WI38 (cell line): Measurements from ENCODE around the gene CBFA2T3.
"Not testable (repeated sequence)": the region's sequence is repeated elsewhere in the genome, so short reads cannot be mapped to it uniquely, and the experiment has no call there.

ENCODE experiments used
- H3K4me3 ChIP-seq: 2 replicates; pipeline ENCODE4 v1.5.1; 2011; ENCODE audit warnings: low read depth, mild to moderate bottlenecking, control low read depth, low read length
- CTCF ChIP-seq: IDR thresholded peaks from 2 replicates; pipeline ENCODE4 v1.5.1; 2012; ENCODE audit warnings: low read depth, mild to moderate bottlenecking, control low read depth, low read length

The CBFA2T3 gene

DNA sequence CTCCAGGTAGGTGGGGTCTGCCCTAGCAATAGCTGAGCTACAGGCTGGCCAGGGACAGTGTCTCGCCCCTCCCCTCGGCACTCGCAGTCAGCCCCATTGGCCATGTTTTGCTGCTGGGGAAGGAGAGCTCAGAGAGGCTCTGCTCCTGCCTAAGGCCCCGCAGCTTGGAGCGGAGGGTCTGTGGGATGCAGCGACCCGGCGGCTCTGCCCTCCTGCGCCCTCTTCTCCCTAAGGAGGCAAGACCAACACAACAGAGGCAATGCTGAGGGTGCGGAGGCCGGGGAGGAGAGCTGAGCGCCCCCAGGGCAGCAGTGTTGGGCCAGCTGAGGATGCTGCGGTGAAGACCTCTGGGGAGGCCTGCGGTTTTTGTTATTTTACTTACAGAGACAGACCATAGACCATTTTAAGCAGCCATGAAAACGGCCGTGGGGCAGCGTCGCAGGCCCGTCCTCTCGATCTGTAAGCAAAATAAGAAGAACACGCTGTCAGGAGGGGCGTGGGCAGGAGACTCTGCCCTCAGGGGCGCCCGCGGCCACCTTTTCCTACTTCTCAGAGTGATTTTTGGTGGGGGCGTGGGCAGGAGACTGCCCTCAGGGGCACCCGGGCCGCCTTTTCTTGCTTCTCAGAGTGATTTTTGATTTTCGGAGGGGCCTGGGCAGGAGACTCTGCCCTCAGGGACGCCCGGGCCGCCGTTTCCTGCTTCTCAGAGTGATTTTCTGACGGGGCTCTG, 79.1 kb downstream of the CBFA2T3 start:
- H3K4me3 ChIP-seq, result no peak overlapping the region
- no peak for TF ChIP-seq CTCF

GRCh38 chr16:88896238-88897070, 80.6 kb downstream of the CBFA2T3 start:
- no peak overlapping the region for H3K4me3 ChIP-seq
- no peak for TF ChIP-seq CTCF

DNA sequence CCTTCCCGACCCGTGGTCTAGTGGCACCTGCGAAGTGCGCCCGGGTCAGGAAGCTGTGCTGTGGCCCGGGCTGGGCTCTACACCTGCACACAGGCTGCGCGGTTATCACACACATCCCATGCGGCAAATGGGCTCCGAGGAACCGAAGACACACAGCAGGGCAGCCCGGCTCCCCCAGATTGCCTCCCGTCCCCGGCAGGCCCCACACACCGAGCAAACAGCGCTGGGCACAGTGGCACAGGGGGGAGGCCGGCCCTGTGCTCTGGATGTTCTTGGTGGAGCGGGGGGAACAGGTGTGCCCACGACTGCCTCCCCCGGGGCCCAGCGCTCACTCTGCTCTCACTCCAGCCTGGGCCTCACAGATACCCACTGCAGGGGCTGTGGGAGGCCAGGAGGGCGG, 81.7 kb downstream of the CBFA2T3 start:
- no peak overlapping the region for H3K4me3 ChIP-seq
- TF ChIP-seq CTCF, result no peak

- no peak overlapping the region for H3K4me3 ChIP-seq
- TF ChIP-seq CTCF, result no peak
Measured at GRCh38 chr16:88894681-88895300, 82.2 kb downstream of the CBFA2T3 start.

GRCh38 chr16:88894266-88894665, 82.7 kb downstream of the CBFA2T3 start:
- not testable (repeated sequence) for H3K4me3 ChIP-seq

DNA sequence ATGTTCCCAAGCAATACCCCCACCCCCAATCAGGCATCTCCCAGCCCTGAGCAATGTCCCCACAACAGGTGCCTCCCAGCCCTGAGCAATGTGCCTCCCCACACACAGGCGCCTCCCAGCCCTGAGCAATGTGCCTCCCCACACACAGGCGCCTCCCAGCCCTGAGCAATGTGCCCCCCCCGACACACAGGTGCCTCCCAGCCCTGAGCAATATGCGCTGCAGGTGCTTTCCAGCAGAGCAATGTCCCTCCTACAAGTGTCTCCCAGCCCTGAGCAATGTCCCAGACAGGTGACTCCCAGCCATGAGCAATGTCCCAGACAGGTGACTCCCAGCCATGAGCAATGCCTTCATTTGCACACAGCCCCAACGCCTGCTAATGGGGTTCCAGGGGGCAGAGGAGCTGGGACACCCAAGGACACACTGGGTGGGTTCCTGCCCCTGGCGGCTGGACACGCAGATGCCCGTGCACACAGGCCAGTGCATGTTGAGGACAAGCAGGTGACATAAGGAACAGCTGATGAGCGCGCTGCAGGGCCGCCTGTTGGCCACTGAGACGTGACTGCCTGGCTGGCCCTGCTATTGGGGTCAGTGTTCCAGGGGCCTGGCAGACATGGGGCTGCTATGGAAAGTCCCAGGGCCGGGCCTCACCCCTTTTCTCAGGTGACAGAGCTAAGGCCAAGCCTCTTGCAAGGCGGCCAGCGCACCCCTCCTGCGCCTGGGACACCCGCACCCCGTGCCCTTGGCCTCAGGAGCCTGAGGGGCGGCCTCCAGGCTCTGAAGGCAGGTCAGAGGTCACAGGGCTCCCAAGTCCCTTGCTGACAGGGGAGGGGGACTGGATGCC, 83.7 kb downstream of the CBFA2T3 start:
- no peak overlapping the region for H3K4me3 ChIP-seq
- TF ChIP-seq CTCF, result no peak

GRCh38 chr16:88892065-88892464, 84.9 kb downstream of the CBFA2T3 start:
- TF ChIP-seq CTCF, result no peak
- no peak overlapping the region for H3K4me3 ChIP-seq
